ENCODE results near the gene ZNF565. TPM values are rescaled to one million over a fixed set of nuclear protein-coding genes. Genes with fewer than 3 reads are reported as not detected.

The ZNF565 gene
- total RNA-seq, 2 donors from 2014 or later = 1.6 to 2.7 TPM

GRCh38 chr19:36258028-36258875 lies 43.8 kb upstream of the ZNF565 start:
- H3K9me3 Mint-ChIP-seq = peaks cover 16% of the 10 kb centered on the region
- WGBS, 2 experiments (ENCODE audit: insufficient coverage in 1 of 2, insufficient read length in 1 of 2) = 91% methylated on average over 14 to 28 of the region's 29 CpGs
- Histone ChIP-seq H3K9ac (ENCODE audit: extremely low read depth, low read length, poor library complexity, severe bottlenecking) (peak overlapping the region; percentile 47), H3K9me3 (ENCODE audit: control insufficient read depth, low read length) (no peaks in the 10 kb centered on the region), H3K4me3 (ENCODE audit: low read length) (peak overlapping the region; percentile 76), H3K27me3 (ENCODE audit: control insufficient read depth, insufficient read depth, low read length, poor library complexity, severe bottlenecking) (no peaks in the 10 kb centered on the region), H3K36me3 (ENCODE audit: control insufficient read depth, insufficient read depth, low read length) (peaks cover 3% of the 10 kb centered on the region), H3K27ac (ENCODE audit: low read depth, low read length) (no peak overlapping the region), H3K4me1 (ENCODE audit: control insufficient read depth, insufficient read depth, low read length) (no peaks in the 10 kb centered on the region)
- H3K27me3 Mint-ChIP-seq (ENCODE audit: insufficient read depth) = peaks cover 8% of the 10 kb centered on the region
- H3K4me3 Mint-ChIP-seq = peak overlapping the region; percentile 75
- no peak for TF ChIP-seq CTCF (conservative IDR thresholded peaks at IDR 0.05)
- no peak for DNase-seq
- H3K4me1 Mint-ChIP-seq = peaks cover 2% of the 10 kb centered on the region
- H3K27ac Mint-ChIP-seq = peak overlapping the region; percentile 81
- H3K36me3 Mint-ChIP-seq (ENCODE audit: low read depth) = peaks cover 21% of the 10 kb centered on the region

GRCh38 chr19:36257520-36257876 lies 43.0 kb upstream of the ZNF565 start:
- Histone ChIP-seq H3K27ac (ENCODE audit: low read depth, low read length) (no peak overlapping the region), H3K9ac (ENCODE audit: extremely low read depth, low read length, poor library complexity, severe bottlenecking) (peak overlapping the region; percentile 47), H3K27me3 (ENCODE audit: control insufficient read depth, insufficient read depth, low read length, poor library complexity, severe bottlenecking) (no peaks in the 10 kb centered on the region), H3K4me3 (ENCODE audit: low read length) (peak overlapping the region; percentile 76), H3K9me3 (ENCODE audit: control insufficient read depth, low read length) (no peaks in the 10 kb centered on the region), H3K4me1 (ENCODE audit: control insufficient read depth, insufficient read depth, low read length) (no peaks in the 10 kb centered on the region), H3K36me3 (ENCODE audit: control insufficient read depth, insufficient read depth, low read length) (peaks cover 3% of the 10 kb centered on the region)
- H3K36me3 Mint-ChIP-seq (ENCODE audit: low read depth) = peaks cover 22% of the 10 kb centered on the region
- no peak for DNase-seq
- peak overlapping the region; percentile 81 for H3K27ac Mint-ChIP-seq
- peaks cover 2% of the 10 kb centered on the region for H3K4me1 Mint-ChIP-seq
- TF ChIP-seq CTCF (conservative IDR thresholded peaks at IDR 0.05) = no peak
- H3K4me3 Mint-ChIP-seq = peak overlapping the region; percentile 75
- peaks cover 8% of the 10 kb centered on the region for H3K27me3 Mint-ChIP-seq (ENCODE audit: insufficient read depth)
- WGBS, 2 experiments (ENCODE audit: insufficient coverage in 1 of 2, insufficient read length in 1 of 2) = 14 to 33% methylated on average over 3 to 37 of the region's 37 CpGs
- peaks cover 16% of the 10 kb centered on the region for H3K9me3 Mint-ChIP-seq

- H3K27me3 ChIP-seq (ENCODE audit: control insufficient read depth, insufficient read depth, low read length, poor library complexity, severe bottlenecking) = no peaks in the 10 kb centered on the region
Observed at GRCh38 chr19:36256853-36257519, 42.5 kb upstream of the ZNF565 start.

More at GRCh38 chr19:36256853-36257519, 42.5 kb upstream of the ZNF565 start:
- Histone ChIP-seq H3K9ac (ENCODE audit: extremely low read depth, low read length, poor library complexity, severe bottlenecking) (peak overlapping the region; percentile 34), H3K4me3 (ENCODE audit: low read length) (peak overlapping the region; percentile 76), H3K36me3 (ENCODE audit: control insufficient read depth, insufficient read depth, low read length) (peaks cover 3% of the 10 kb centered on the region), H3K9me3 (ENCODE audit: control insufficient read depth, low read length) (no peaks in the 10 kb centered on the region), H3K27ac (ENCODE audit: low read depth, low read length) (no peak overlapping the region), H3K4me1 (ENCODE audit: control insufficient read depth, insufficient read depth, low read length) (no peaks in the 10 kb centered on the region)
- 71 to 94% methylated on average over 29 to 42 of the region's 42 CpGs for WGBS, 2 experiments (ENCODE audit: insufficient coverage in 1 of 2, insufficient read length in 1 of 2)
- Mint-ChIP-seq H3K27ac (peak overlapping the region; percentile 81), H3K4me3 (peak overlapping the region; percentile 75), H3K4me1 (peaks cover 2% of the 10 kb centered on the region), H3K36me3 (ENCODE audit: low read depth) (peaks cover 22% of the 10 kb centered on the region), H3K9me3 (peaks cover 16% of the 10 kb centered on the region), H3K27me3 (ENCODE audit: insufficient read depth) (peaks cover 8% of the 10 kb centered on the region)
- TF ChIP-seq CTCF (conservative IDR thresholded peaks at IDR 0.05) = peak; percentile 27
- DNase-seq = no peak
